Forelimb muscle (tissue), 1 donor: ENCODE data around the gene CASTOR2. TPM values are rescaled to one million over a fixed set of nuclear protein-coding genes. Genes with fewer than 3 reads are reported as not detected.
"Not testable (repeated sequence)": the region's sequence is repeated elsewhere in the genome, so short reads cannot be mapped to it uniquely, and the experiment has no call there.

Source experiments
- DNase-seq: peaks from one replicate; pipeline ENCODE4 v3.0.0-alpha.2; 2013; ENCODE audit warnings: low read depth
- polyA plus RNA-seq: library from polyadenylated mRNA; unstranded; fragments of 120-200 nt; gene quantifications from one replicate; pipeline ENCODE4 v1.2.1, GENCODE V29; 2013; ENCODE audit not compliant: insufficient read length

CASTOR2 gene
- polyA plus RNA-seq, 1 donor, result 15.9 TPM

DNA sequence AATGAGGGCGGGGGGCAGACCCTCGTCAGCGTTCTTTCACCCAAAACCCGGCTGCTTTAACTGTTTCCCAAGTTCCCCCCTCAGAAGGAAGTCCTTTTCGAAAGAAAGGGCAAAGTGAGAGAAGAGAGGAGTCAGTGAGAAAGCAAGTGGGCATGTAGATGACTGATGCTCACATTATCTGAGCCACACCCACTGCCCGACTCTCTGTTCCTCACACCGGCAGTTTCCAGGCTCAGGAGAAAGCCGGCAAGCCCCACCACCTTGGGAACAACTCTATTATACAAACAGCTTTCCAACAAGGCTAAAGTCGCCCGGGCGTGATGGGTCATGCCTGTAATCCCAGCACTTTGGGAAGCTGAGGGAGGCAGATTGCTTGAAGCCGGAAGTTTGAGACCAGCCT lies 86.0 kb downstream of the CASTOR2 start:
- DNase-seq, result no peak

DNA sequence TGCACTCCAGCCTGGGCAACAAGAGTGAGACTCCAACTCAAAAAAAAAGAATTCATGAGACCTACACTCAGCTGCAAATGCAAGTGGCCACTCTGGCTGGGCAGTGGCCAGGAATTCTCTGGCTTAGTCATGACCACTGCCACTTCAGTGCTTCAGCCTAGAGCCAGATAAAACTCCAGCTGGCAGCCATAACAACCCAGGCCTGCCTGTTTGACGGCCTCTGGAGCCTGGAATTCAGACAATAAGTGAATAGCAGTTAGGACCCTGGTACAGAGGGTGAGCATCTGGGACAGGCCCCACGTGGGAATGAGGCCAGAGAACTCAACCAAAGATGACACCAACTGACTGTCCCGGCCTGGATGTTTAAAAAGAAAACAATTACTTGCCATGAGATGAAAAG lies 90.2 kb downstream of the CASTOR2 start:
- no peak for DNase-seq

DNA sequence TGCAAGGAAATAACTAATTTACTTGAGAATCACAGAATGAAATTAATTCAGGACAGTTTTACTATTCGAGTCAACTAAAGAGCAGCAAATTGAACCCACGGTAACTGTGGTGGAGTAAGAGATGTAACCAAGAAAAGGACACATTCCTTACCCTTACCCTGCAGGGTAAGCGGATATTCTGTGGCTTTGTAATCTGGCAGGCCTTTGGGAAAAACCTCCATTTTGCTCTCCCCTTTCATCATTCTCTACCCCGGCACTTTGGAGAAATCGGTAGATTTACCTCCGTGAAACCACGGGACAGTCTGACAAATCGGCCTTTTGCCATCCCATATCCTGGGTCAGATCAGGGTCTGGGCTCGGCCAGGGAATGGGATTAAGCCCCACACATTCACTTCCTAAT lies 90.7 kb downstream of the CASTOR2 start:
- DNase-seq, result no peak

DNA sequence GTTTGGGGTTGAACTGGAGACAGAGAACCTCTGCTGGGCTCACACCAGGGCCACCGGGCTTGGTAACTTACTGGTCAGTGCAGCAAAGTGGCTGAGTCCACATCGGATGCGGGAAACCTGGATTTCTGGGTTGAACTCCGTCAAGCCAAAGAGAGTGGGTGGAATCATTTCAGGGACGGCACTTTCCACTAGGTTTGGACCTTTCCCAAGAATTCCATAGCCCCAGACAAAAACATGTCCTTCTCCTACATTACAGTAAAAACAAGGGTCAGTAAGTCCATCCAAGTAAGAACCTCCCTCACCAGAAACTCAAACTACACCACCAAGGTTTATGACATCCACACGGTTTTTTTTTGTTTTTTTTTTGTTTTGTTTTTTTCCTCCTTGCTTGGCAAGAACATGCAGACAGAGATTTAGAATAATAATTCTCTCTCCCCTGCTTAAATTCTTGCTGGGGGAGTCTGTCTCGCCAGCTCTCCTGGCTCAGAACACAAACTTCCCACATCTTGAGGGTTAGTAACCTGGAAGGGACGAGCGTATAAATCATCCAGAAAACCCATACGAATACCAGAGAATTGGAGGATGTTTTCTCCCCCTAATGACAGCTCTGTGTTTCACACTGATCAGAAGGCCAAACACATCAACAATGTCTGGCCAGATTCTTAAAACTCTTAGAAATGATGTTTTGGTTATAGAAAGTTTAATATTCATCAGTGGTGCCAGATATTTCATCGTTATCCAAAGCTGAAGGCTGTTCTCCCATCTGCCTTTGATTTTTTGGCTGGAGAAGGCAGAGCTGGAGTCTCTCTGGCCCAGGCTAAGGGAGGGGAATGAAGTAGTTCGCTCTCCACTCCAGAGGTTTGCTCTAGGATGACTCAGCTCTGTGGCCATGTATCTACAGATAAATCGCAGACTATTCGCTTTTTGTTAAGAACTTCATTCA lies 91.6 kb downstream of the CASTOR2 start:
- peak; percentile 72 for DNase-seq

DNA sequence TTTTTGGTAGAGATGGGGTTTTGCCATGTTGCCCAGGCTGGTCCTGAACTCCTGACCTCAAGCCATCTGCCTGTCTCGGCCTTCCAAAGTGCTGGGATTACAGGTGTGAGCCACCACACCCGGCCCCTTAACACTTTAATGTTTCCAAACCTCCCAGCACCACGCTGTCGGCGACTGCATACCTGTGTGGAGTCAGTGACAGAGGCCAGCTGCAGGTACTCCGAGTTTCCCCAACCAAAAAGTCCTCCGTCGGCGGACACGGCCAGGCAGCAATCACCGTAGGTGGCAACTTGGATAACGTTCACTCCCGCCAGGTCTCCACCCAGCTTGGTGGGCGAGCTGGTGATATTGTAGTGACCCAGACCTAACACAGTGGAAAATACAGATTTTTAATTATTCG lies 93.9 kb downstream of the CASTOR2 start:
- no peak for DNase-seq

DNA sequence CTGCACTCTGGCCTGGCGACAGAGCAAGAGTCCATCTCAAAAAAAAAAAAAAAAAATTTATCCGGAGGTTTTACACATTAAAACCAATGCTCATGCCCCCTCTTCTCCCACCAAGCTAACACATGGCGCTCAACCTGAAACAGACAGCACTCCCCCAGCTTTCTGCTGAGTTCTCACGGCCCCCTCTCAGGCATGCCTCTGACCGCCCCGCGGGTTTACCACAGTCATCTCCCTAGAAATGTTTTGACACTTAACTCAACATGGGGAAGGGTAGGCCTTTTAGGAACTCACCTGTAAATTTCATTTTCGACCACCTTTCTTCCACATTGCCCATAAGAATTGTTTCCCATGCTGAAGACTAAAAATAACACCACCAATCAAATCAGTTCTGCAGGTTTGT lies 99.8 kb downstream of the CASTOR2 start:
- no peak for DNase-seq

DNA sequence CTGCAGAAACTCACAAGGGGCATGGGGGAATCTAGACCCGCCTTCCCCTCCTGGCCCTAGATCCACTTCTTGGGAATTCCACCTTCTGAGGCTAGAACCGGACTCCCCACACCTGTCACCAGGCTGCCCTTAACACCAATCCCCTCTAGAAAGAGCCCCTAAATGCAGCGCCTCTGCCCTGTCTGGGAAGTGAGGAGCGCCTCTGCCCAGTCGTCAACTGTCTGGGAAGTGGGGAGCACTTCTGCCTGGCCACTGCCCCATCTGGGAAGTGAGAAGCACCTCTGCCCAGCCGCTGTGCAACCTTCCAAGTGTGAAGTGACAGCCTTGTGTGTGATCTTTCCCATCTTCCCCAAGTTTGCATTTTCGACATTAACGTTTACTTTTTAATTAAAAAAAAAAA lies 100.3 kb downstream of the CASTOR2 start:
- DNase-seq, result no peak

DNA sequence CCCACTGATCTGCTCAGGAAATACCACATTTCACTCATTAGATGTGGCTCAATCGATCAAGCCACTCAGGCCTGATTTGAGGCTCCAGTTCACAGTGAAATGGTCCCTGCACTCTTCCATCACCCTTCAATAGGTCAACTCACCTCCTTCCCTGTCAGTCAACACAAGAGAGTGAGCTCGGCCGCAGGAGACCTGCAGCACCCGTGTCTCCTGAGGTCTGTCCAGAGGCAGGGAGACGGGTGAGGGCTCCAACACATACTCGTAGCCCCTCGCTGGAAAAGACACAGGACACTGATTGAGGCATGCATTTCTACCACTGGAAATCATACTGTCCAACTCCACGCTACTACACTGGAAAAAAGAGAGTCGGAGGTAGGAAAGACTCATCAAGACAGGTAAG lies 102.0 kb downstream of the CASTOR2 start:
- no peak for DNase-seq

DNA sequence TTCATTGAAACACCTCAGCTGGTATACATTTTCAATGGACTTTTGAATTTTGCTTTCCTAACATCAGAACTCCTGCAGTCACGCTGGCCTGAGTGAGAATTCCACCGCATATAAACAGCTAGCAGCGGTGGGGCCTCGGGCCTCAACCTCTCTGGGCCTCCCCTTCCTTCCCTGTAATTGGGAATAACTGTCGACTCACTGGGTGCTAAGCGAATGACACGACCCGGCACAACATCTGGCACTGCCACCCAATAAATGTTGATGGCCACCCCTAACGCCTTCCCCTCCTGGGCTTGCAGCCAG lies 108.4 kb downstream of the CASTOR2 start:
- DNase-seq, result no peak

DNA sequence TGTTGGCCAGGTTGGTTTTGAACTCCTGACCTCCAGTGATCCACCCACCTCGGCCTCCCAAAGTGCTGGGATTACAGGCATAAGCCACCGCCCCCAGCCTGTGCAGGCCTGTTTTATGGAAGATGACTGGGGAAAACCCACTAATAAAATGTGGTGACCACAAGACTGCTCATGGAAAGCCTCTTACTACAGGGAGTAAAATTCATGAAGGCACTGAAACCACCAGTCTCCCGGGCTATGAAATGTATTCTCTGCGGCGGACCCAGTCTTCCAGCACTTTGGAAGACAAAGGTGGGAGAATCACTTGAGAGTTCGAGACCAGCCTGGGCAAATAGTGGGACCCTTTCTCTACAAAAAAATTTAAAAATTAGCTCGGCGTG lies 109.7 kb downstream of the CASTOR2 start:
- not testable (repeated sequence) for DNase-seq

Other genes starting within 250 kb of the CASTOR2 start
- gene NCF1, start 190.7 kb upstream of the CASTOR2 start, polyA plus RNA-seq, result 2.2 TPM
- gene GTF2IRD2, start 113.1 kb upstream of the CASTOR2 start, polyA plus RNA-seq, result 13.7 TPM
- 34.6 TPM for gene RCC1L, start 109.1 kb downstream of the CASTOR2 start, polyA plus RNA-seq
- 29.1 TPM for gene GTF2IRD2B, start 127.9 kb downstream of the CASTOR2 start, polyA plus RNA-seq